ENCODE data around the gene EHF. TPM values are rescaled to one million over a fixed set of nuclear protein-coding genes. Genes with fewer than 3 reads are reported as not detected.

The EHF gene
- polyA plus RNA-seq, 1 donor (not counting 4 experiments of a cell fraction or from before 2014, with no cell fraction given) = 64.2 TPM

GRCh38 chr11:34656062-34656720 lies 35.3 kb downstream of the EHF start:
- Histone ChIP-seq H3K9me3 (ENCODE audit: control insufficient read depth, low read depth, low read length) (no peaks in the 10 kb centered on the region), H4K20me1 (ENCODE audit: control insufficient read depth, extremely low read depth, insufficient read depth, low read length) (no peaks in the 10 kb centered on the region), H3K36me3 (ENCODE audit: control insufficient read depth in 2 of 2, extremely low read depth in 1 of 2, insufficient read depth in 2 of 2, low read length in 2 of 2) (peaks cover 27 to 64% of the 10 kb centered on the region in 2 experiments), H3K9me1 (ENCODE audit: control insufficient read depth, extremely low read depth, insufficient read depth, low read length) (no peaks in the 10 kb centered on the region), H3K27me3 (ENCODE audit: control insufficient read depth, extremely low read depth, insufficient read depth, low read length) (no peaks in the 10 kb centered on the region), H3K27ac (ENCODE audit: control insufficient read depth, insufficient read depth, low read length) (no peak overlapping the region), H3K4me2 (ENCODE audit: control insufficient read depth, extremely low read depth, insufficient read depth, low read depth, low read length) (no peak overlapping the region), H3K9ac (ENCODE audit: control insufficient read depth, extremely low read depth, insufficient read depth, low read length) (no peak overlapping the region), H3K4me1 (ENCODE audit: control insufficient read depth, extremely low read depth, insufficient read depth, low read length) (peaks cover 41% of the 10 kb centered on the region), H3K79me2 (ENCODE audit: control insufficient read depth, insufficient read depth, low read length) (no peaks in the 10 kb centered on the region), H3K4me3 (ENCODE audit: control insufficient read depth in 2 of 3, extremely low read depth in 1 of 3, insufficient read depth in 2 of 3, low read depth in 1 of 3, low read length in 3 of 3) (no peak overlapping the region), H2AFZ (ENCODE audit: control insufficient read depth, low read length) (no peak overlapping the region)
- DNase-seq (ENCODE audit: low read depth, low spot score) (no peak), FAIRE-seq (no peak)
- TF ChIP-seq CTCF (optimal IDR thresholded peaks at IDR 0.05 in 1 of 3, IDR thresholded peaks at IDR 0.05 in 1 of 3, conservative IDR thresholded peaks at IDR 0.05 in 1 of 3; ENCODE audit: extremely low read depth in 1 of 3, insufficient read depth in 2 of 3, low read length in 3 of 3) (no peak), EZH2 (IDR thresholded peaks at IDR 0.05; ENCODE audit: low read length) (no peak)
- dilution Hi-C loops (cut with MboI; ENCODE audit: extremely low pct_ligation_motif_present, low sequenced_read_pairs) = no loop called here

DNA sequence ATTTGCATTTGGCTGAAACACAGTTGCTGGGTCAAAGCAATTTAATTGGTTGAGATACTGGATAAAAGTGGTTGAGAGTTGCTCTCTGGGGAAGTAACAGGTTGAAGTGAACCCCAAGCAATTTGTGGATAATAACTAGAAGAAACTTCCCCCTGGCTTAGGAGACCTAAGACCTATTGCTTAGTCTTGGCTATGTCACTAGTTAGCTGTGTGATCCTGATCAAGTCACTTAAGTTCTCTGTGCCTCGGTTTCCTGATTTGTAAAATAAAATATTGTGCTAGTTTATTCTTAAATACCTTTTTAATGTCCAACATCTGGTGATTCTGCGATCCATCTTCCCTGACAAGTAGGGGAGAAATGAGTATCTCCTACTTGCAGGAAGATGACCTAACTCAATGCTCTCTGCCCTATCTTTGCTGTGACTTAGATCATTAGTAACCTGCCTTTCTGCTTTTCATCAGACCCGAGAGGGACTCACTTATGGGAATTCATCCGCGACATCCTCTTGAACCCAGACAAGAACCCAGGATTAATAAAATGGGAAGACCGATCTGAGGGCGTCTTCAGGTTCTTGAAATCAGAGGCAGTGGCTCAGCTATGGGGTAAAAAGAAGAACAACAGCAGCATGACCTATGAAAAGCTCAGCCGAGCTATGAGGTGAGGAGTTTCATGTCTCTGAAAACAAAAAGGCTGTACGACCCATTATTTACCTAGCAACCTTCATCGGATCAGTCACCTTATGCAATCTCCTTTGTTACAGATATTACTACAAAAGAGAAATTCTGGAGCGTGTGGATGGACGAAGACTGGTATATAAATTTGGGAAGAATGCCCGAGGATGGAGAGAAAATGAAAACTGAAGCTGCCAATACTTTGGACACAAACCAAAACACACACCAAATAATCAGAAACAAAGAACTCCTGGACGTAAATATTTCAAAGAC lies 37.5 kb downstream of the EHF start:
- FAIRE-seq (no peak), DNase-seq (ENCODE audit: low read depth, low spot score) (no peak)
- dilution Hi-C loops (cut with MboI; ENCODE audit: extremely low pct_ligation_motif_present, low sequenced_read_pairs) = no loop called here
- no peaks in the 10 kb centered on the region for H3K9me3 ChIP-seq (ENCODE audit: control insufficient read depth, low read depth, low read length)
- H3K27ac ChIP-seq (ENCODE audit: control insufficient read depth, insufficient read depth, low read length) = no peak overlapping the region
- no peak overlapping the region for H2AFZ ChIP-seq (ENCODE audit: control insufficient read depth, low read length)
- H3K36me3 ChIP-seq (ENCODE audit: control insufficient read depth in 2 of 2, extremely low read depth in 1 of 2, insufficient read depth in 2 of 2, low read length in 2 of 2) = peaks cover 26 to 56% of the 10 kb centered on the region in 2 experiments
- no peaks in the 10 kb centered on the region for H3K27me3 ChIP-seq (ENCODE audit: control insufficient read depth, extremely low read depth, insufficient read depth, low read length)
- no peaks in the 10 kb centered on the region for H4K20me1 ChIP-seq (ENCODE audit: control insufficient read depth, extremely low read depth, insufficient read depth, low read length)
- no peak for TF ChIP-seq EZH2 (IDR thresholded peaks at IDR 0.05; ENCODE audit: low read length)
- no peak for TF ChIP-seq CTCF (optimal IDR thresholded peaks at IDR 0.05 in 1 of 3, IDR thresholded peaks at IDR 0.05 in 1 of 3, conservative IDR thresholded peaks at IDR 0.05 in 1 of 3; ENCODE audit: extremely low read depth in 1 of 3, insufficient read depth in 2 of 3, low read length in 3 of 3)
- H3K9ac ChIP-seq (ENCODE audit: control insufficient read depth, extremely low read depth, insufficient read depth, low read length) = no peak overlapping the region
- peaks cover 21% of the 10 kb centered on the region for H3K4me1 ChIP-seq (ENCODE audit: control insufficient read depth, extremely low read depth, insufficient read depth, low read length)
- no peaks in the 10 kb centered on the region for H3K9me1 ChIP-seq (ENCODE audit: control insufficient read depth, extremely low read depth, insufficient read depth, low read length)
- H3K4me3 ChIP-seq (ENCODE audit: control insufficient read depth in 2 of 3, extremely low read depth in 1 of 3, insufficient read depth in 2 of 3, low read depth in 1 of 3, low read length in 3 of 3) = no peak overlapping the region
- no peaks in the 10 kb centered on the region for H3K79me2 ChIP-seq (ENCODE audit: control insufficient read depth, insufficient read depth, low read length)
- H3K4me2 ChIP-seq (ENCODE audit: control insufficient read depth, extremely low read depth, insufficient read depth, low read depth, low read length) = no peak overlapping the region

All from keratinocyte (primary cell).